Activated CD8-positive, alpha-beta memory T cell treated with anti-CD3 and anti-CD28 coated beads, Interleukin-2, amount 50 U/mL, for 4 hours (primary cell): ENCODE measurements around the gene SULF2.

ENCODE experiments used
- DNase-seq: peaks from one replicate; pipeline ENCODE4 v3.0.0-alpha.2; 2020

SULF2 gene

GRCh38 chr20:47678536-47678935 is 106.7 kb downstream of the SULF2 start:
- no peak for DNase-seq

GRCh38 chr20:47677635-47678453 is 107.4 kb downstream of the SULF2 start:
- peak; percentile 64 for DNase-seq

GRCh38 chr20:47676912-47677634 is 108.2 kb downstream of the SULF2 start:
- no peak for DNase-seq

GRCh38 chr20:47676219-47676721 is 109.0 kb downstream of the SULF2 start:
- DNase-seq: no peak

GRCh38 chr20:47675190-47676142 is 109.8 kb downstream of the SULF2 start:
- DNase-seq: no peak

GRCh38 chr20:47674686-47675085 is 110.6 kb downstream of the SULF2 start:
- no peak for DNase-seq

GRCh38 chr20:47674145-47674544 is 111.1 kb downstream of the SULF2 start:
- DNase-seq: no peak

- no peak for DNase-seq
These were observed 111.7 kb downstream of the SULF2 start for GRCh38 chr20:47673671-47673955.

GRCh38 chr20:47672886-47673670 is 112.2 kb downstream of the SULF2 start:
- DNase-seq: no peak

GRCh38 chr20:47672166-47672565 is 113.1 kb downstream of the SULF2 start:
- no peak for DNase-seq

- no peak for DNase-seq
These were observed 114.4 kb downstream of the SULF2 start for GRCh38 chr20:47670913-47671312.

GRCh38 chr20:47669927-47670890 is 115.1 kb downstream of the SULF2 start:
- no peak for DNase-seq

GRCh38 chr20:47669489-47669888 is 115.8 kb downstream of the SULF2 start:
- no peak for DNase-seq

GRCh38 chr20:47669152-47669425 is 116.2 kb downstream of the SULF2 start:
- no peak for DNase-seq

GRCh38 chr20:47668313-47669151 is 116.7 kb downstream of the SULF2 start:
- DNase-seq: no peak

GRCh38 chr20:47667531-47668312 is 117.6 kb downstream of the SULF2 start:
- DNase-seq: no peak

- no peak for DNase-seq
These were observed 118.2 kb downstream of the SULF2 start for GRCh38 chr20:47667086-47667485.

GRCh38 chr20:47666304-47666703 is 119.0 kb downstream of the SULF2 start:
- no peak for DNase-seq

GRCh38 chr20:47665221-47665991 is 119.9 kb downstream of the SULF2 start:
- no peak for DNase-seq
